Measurements from ENCODE around the gene FIP1L1. TPM values are rescaled to one million over a fixed set of nuclear protein-coding genes. Genes with fewer than 3 reads are reported as not detected.

Gene FIP1L1
- total RNA-seq, 1 experiment from 2014 or later = 44.8 TPM

GRCh38 chr4:53354012-53354722 is 23.3 kb upstream of the FIP1L1 start:
- H3F3A ChIP-seq (ENCODE audit: insufficient read depth, low read depth) = no peaks in the 10 kb centered on the region
- DNase-seq = no peak
- H2AFZ ChIP-seq = no peak overlapping the region
- no peaks in the 10 kb centered on the region for H3K36me3 ChIP-seq (ENCODE audit: low read depth)
- no peaks in the 10 kb centered on the region; the same call in 1 of the 2 replicates for H4K20me1 ChIP-seq (ENCODE audit: insufficient read depth)
- H3K79me2 ChIP-seq (ENCODE audit: low read depth) = no peaks in the 10 kb centered on the region
- no peak overlapping the region for H3K4me2 ChIP-seq
- intact Hi-C loops (cut with micrococcal nuclease; ENCODE audit: unreplicated experiment) = no loop called here
- H3K27me3 ChIP-seq (ENCODE audit: insufficient read depth, low read depth) = no peaks in the 10 kb centered on the region
- H3K4me3 ChIP-seq = no peak overlapping the region
- no peaks in the 10 kb centered on the region for H3K9me2 ChIP-seq (ENCODE audit: insufficient read depth)
- H3K27ac ChIP-seq = no peak overlapping the region
- no peaks in the 10 kb centered on the region for H3K4me1 ChIP-seq (replicated peaks; ENCODE audit: insufficient read depth)
- POLR2A ChIA-PET (ENCODE audit: unreplicated experiment) = no interaction called here
- TF ChIP-seq CTCF (conservative IDR thresholded peaks at IDR 0.05) = no peak
- TF ChIP-seq EZH2 (IDR thresholded peaks at IDR 0.05; ENCODE audit: low read depth) = no peak
- CTCF ChIA-PET = no interaction called here
- H3K9me3 ChIP-seq (ENCODE audit: insufficient read depth, low read depth) = no peaks in the 10 kb centered on the region
- no TSS peak for BruUV-seq (replicated peaks)

- POLR2A ChIA-PET (ENCODE audit: unreplicated experiment) = no interaction called here
- Histone ChIP-seq H3K4me2 (no peak overlapping the region), H3K79me2 (ENCODE audit: low read depth) (no peaks in the 10 kb centered on the region), H3K4me1 (replicated peaks; ENCODE audit: insufficient read depth) (no peaks in the 10 kb centered on the region), H3K4me3 (no peak overlapping the region), H3K9me2 (ENCODE audit: insufficient read depth) (no peaks in the 10 kb centered on the region), H3K27ac (no peak overlapping the region), H3K9me3 (ENCODE audit: insufficient read depth, low read depth) (no peaks in the 10 kb centered on the region), H3K27me3 (ENCODE audit: insufficient read depth, low read depth) (no peaks in the 10 kb centered on the region), H4K20me1 (ENCODE audit: insufficient read depth) (no peaks in the 10 kb centered on the region; the same call in 1 of the 2 replicates), H2AFZ (no peak overlapping the region), H3K36me3 (ENCODE audit: low read depth) (no peaks in the 10 kb centered on the region), H3F3A (ENCODE audit: insufficient read depth, low read depth) (no peaks in the 10 kb centered on the region)
- DNase-seq = no peak
- intact Hi-C loops (cut with micrococcal nuclease; ENCODE audit: unreplicated experiment) = no loop called here
- no TSS peak for BruUV-seq (replicated peaks)
- TF ChIP-seq CTCF (conservative IDR thresholded peaks at IDR 0.05) (no peak), EZH2 (IDR thresholded peaks at IDR 0.05; ENCODE audit: low read depth) (no peak)
- CTCF ChIA-PET = no interaction called here
These were observed 21.4 kb upstream of the FIP1L1 start for GRCh38 chr4:53355930-53356521.

GRCh38 chr4:53361451-53361850 is 16.0 kb upstream of the FIP1L1 start:
- H4K20me1 ChIP-seq (ENCODE audit: insufficient read depth) = no peaks in the 10 kb centered on the region
- ChIA-PET POLR2A (ENCODE audit: unreplicated experiment) (no interaction called here), CTCF (no interaction called here)
- intact Hi-C loops (cut with micrococcal nuclease; ENCODE audit: unreplicated experiment) = no loop called here
- no peaks in the 10 kb centered on the region for H3K9me2 ChIP-seq (ENCODE audit: insufficient read depth)
- TF ChIP-seq CTCF (conservative IDR thresholded peaks at IDR 0.05) (no peak), EZH2 (IDR thresholded peaks at IDR 0.05; ENCODE audit: low read depth) (no peak)
- peaks cover 15% of the 10 kb centered on the region; the same call in 1 of the 2 replicates for H3K4me1 ChIP-seq (replicated peaks; ENCODE audit: insufficient read depth)
- H3K4me2 ChIP-seq = no peak overlapping the region
- BruUV-seq (replicated peaks) = no TSS peak
- no peaks in the 10 kb centered on the region for H3F3A ChIP-seq (ENCODE audit: insufficient read depth, low read depth)
- peaks cover 20% of the 10 kb centered on the region for H3K79me2 ChIP-seq (ENCODE audit: low read depth)
- H3K27me3 ChIP-seq (ENCODE audit: insufficient read depth, low read depth) = no peaks in the 10 kb centered on the region
- no peak overlapping the region for H3K4me3 ChIP-seq
- DNase-seq = no peak
- no peak overlapping the region for H3K27ac ChIP-seq
- no peaks in the 10 kb centered on the region for H3K36me3 ChIP-seq (ENCODE audit: low read depth)
- H2AFZ ChIP-seq = no peak overlapping the region
- no peaks in the 10 kb centered on the region for H3K9me3 ChIP-seq (ENCODE audit: insufficient read depth, low read depth)
